A549 treated with AZD9567 at 1 μM for 4 hours (cell line): ENCODE data around the gene DHX35. TPM values are rescaled to one million over a fixed set of nuclear protein-coding genes. Genes with fewer than 3 reads are reported as not detected.

Source experiments
- total RNA-seq: library from RNA; stranded (reverse); fragments of 200-300 nt; extraction: Qiagen RNA extraction; gene quantifications from 5 replicates; pipeline ENCODE4 v1.2.3, GENCODE V29; 2022; ENCODE audit not compliant: insufficient read depth

The DHX35 gene, protein sequence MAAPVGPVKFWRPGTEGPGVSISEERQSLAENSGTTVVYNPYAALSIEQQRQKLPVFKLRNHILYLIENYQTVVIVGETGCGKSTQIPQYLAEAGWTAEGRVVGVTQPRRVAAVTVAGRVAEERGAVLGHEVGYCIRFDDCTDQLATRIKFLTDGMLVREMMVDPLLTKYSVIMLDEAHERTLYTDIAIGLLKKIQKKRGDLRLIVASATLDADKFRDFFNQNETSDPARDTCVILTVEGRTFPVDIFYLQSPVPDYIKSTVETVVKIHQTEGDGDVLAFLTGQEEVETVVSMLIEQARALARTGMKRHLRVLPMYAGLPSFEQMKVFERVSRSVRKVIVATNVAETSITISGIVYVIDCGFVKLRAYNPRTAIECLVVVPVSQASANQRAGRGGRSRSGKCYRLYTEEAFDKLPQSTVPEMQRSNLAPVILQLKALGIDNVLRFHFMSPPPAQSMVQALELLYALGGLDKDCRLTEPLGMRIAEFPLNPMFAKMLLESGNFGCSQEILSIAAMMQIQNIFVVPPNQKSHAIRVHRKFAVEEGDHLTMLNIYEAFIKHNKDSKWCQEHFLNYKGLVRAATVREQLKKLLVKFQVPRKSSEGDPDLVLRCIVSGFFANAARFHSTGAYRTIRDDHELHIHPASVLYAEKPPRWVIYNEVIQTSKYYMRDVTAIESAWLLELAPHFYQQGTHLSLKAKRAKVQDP
- total RNA-seq = 6.4 to 8.0 TPM (median 7.6 TPM) in 5 replicates

DNA sequence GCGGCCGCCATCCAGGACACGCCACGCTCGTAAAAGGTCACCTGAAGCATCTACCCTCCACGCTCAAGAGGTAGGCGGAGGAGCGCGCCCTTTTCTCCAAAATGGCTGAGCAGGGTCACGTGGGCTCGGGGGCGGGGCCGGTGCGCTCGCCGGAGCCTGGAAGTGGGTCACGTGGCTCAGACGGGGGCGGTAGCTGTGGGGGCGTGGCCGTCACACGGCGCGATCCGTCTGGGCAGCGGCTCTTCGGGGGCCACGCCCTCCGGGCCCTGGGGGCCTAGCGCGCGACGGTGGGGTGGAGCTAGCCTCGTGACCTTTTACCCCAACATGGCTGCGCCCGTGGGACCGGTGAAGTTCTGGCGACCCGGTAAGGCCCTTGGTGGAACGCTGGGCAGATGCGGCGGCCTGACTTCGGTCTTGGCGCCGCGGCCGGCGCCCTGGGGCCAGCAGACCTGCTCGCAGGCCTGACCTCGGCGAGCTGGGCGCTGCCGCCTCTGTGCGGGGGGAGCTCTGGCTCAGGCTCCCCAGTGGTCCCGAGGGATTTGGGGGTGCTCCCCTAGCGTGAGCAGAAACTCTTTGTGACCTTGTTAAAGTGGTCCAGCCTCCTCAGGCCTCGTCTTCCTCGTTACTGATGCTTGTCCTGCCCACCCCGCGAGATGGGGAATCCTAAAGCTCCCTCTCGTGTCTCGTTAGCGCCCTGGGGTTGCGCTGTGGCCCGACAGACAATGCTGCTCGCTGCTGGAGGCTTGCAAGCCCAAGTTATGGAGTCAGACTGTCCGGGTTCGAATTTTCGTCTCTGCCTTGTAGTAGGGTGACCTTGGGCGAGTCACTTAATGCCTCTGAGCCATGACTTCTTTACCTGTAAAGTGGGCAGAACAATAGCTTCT, at the start of gene DHX35:
TSS of gene DHX35 (plus strand) at position 301 of the 884 bp plus-strand sequence. CDS start at position 325, 24 bp downstream.

DNA sequence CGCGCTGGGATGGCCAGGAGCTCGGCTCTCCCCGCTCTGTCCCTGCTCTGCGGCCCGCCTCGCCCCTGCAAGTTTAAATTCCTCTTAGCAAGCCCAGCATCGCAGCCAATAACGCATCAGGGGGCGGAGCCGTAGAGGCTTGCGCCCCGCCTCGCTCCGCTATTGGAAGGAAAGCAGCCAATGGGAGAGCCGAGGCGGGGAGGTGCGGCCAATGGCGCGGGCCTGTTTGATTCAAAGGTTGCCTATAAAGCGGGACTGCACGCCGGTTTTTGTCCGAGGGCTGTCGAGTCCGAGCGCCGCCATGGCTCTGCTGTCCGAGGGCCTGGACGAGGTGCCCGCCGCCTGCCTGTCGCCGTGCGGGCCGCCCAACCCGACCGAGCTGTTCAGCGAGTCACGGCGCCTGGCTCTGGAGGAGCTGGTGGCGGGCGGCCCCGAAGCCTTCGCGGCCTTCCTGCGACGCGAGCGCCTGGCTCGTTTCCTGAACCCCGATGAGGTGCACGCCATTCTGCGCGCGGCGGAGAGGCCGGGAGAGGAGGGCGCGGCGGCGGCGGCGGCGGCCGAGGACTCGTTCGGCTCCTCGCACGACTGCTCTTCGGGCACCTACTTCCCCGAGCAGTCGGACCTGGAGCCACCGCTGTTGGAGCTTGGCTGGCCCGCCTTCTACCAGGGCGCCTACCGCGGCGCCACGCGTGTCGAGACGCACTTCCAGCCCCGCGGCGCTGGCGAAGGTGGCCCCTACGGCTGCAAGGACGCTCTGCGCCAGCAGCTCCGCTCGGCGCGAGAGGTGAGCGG, 35.8 kb upstream of the DHX35 start, which contains the start of gene FAM83D:
TSS of gene FAM83D (plus strand) at position 276 of the 792 bp plus-strand sequence. CDS start at position 302, 26 bp downstream.

Other genes with a start within 250 kb of the DHX35 start
- not detected in 5 replicates for gene SLC32A1, start 237.9 kb upstream of the DHX35 start, total RNA-seq
- 8.2 to 10.5 TPM (median 10.0 TPM) in 5 replicates for gene ACTR5, start 213.9 kb upstream of the DHX35 start, total RNA-seq
- gene PPP1R16B, start 156.6 kb upstream of the DHX35 start, total RNA-seq = 0.12 to 0.41 TPM (median 0.14 TPM) in 5 replicates
- gene FAM83D, start 35.9 kb upstream of the DHX35 start, total RNA-seq = 60.5 to 77.1 TPM (median 70.7 TPM) in 5 replicates